Mesothelial cell of epicardium (in vitro differentiated cells): Measurements from ENCODE around the gene NBEAL1. TPM values are rescaled to one million over a fixed set of nuclear protein-coding genes. Genes with fewer than 3 reads are reported as not detected.
A peak's percentile ranks its signal among the peaks of the same experiment; 100 is the strongest.
"Not testable (repeated sequence)": the region's sequence is repeated elsewhere in the genome, so short reads cannot be mapped to it uniquely, and the experiment has no call there.

ENCODE experiments used
- DNase-seq, 2 experiments: peaks; one replicate each; pipeline ENCODE4 v3.0.0; 2021; ENCODE audit warnings: low spot score in 2 of 2; ENCODE audit not compliant: unreplicated experiment in 2 of 2
- H3K27ac Mint-ChIP-seq: 2 replicates; pipeline ENCODE4 v1.8.0; 2021; ENCODE audit warnings: mixed read lengths
- H3K27me3 Mint-ChIP-seq: 2 replicates; pipeline ENCODE4 v1.8.0; 2021; ENCODE audit warnings: low read depth, mixed read lengths
- H3K36me3 Mint-ChIP-seq: 2 replicates; pipeline ENCODE4 v1.8.0; 2021; ENCODE audit warnings: mixed read lengths
- H3K4me1 Mint-ChIP-seq: 2 replicates; pipeline ENCODE4 v1.8.0; 2021; ENCODE audit warnings: mixed read lengths
- H3K4me3 Mint-ChIP-seq: 2 replicates; pipeline ENCODE4 v1.8.0; 2021; ENCODE audit warnings: mild to moderate bottlenecking, moderate library complexity, mixed read lengths
- H3K9me3 Mint-ChIP-seq: 2 replicates; pipeline ENCODE4 v1.8.0; 2021; ENCODE audit warnings: mixed read lengths
- total RNA-seq: library from RNA; stranded (reverse); gene quantifications from 3 replicates; pipeline ENCODE4 v1.2.1, GENCODE V29; 2021
- TF ChIP-seq, protein P1 (sequence below): fragments of 200-600 bp; sonication (generic); IDR thresholded peaks from one replicate; pipeline ENCODE4 v1.5.0; 2021; ENCODE audit warnings: antibody characterized with exemption; ENCODE audit not compliant: unreplicated experiment

The NBEAL1 gene
- 30.6 to 36.6 TPM (median 33.0 TPM) in 3 replicates for total RNA-seq

DNA sequence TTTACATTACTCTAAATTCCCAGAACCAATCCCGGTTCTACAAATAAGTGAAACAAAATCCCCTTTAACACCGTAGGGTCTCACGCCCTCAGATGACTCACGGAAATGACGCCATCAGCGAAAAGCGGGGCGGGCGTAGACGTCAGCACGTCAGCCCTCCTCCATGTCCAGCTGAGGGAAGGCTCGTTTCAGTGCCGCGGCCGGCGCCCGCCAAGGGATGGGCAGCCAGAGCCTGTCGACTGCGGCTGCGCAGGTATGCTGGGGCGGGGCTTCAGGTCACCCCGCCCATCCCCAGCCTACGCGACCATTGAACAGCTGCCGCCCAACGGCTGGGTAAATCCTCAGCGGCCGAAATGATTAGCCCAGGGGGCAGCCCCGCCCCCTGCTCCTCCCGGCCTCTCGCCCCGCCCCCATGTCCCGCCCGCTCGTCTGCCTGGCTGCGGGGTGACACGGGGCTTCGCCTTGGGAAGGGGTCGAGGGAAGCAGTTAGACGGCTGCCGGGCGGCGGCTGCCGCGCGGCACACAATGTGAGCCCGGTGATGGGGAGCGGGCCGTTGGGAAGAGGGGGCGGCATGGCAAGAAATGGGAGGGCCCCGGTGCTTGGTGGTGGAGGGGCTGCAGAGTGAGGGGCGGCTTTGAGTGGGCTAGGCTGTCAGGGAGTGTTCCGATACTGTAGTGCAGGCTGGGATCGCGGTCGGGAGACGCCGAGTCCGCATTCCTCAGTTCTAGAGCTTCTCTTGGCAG is at the start of gene NBEAL1:
Gene NBEAL1 (plus strand): TSS at position 420 of the 744 bp plus-strand sequence. CDS start 1,510 bp downstream, outside the sequence.
- peak; percentile 97 to 99 for DNase-seq
- Mint-ChIP-seq H3K36me3 (no peaks in the 10 kb centered on the region), H3K4me3 (peak within 1 kb of the TSS; percentile 96), H3K4me1 (peaks cover 37% of the 10 kb centered on the region), H3K27me3 (peaks cover 11% of the 10 kb centered on the region), H3K9me3 (no peaks in the 10 kb centered on the region), H3K27ac (peak within 1 kb of the TSS; percentile 99)
- TF ChIP-seq, protein P1, sequence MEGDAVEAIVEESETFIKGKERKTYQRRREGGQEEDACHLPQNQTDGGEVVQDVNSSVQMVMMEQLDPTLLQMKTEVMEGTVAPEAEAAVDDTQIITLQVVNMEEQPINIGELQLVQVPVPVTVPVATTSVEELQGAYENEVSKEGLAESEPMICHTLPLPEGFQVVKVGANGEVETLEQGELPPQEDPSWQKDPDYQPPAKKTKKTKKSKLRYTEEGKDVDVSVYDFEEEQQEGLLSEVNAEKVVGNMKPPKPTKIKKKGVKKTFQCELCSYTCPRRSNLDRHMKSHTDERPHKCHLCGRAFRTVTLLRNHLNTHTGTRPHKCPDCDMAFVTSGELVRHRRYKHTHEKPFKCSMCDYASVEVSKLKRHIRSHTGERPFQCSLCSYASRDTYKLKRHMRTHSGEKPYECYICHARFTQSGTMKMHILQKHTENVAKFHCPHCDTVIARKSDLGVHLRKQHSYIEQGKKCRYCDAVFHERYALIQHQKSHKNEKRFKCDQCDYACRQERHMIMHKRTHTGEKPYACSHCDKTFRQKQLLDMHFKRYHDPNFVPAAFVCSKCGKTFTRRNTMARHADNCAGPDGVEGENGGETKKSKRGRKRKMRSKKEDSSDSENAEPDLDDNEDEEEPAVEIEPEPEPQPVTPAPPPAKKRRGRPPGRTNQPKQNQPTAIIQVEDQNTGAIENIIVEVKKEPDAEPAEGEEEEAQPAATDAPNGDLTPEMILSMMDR = no peak

DNA sequence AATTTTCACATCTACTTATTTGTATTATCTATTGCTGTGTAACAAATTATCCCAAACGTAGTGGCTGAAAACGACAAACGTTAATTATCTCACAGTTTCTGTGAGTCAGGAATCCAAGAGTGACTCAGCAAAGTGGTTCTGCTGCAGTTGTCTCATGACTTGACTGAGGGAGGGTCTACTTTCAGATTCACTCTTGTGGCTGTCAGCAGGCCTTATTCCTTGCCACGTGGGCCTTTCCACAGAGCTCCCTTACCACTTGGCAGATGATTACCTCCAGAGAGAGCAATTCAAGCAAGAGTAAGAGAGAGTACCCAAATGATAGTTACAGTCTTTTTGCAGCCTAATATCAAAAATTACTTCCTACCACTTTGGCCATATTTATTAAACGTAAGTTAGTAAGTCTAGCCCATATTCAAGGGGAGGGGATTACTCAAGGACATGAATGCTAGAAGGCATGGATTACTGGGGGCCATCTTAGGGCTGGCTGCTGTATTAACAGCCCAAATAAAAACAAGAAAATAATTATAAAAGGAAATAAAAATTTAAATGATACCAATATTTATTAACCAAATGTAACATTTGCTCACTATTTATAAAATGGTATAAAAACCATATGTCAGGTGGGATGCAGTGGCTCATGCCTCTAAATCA is 48.7 kb upstream of the NBEAL1 start:
- Mint-ChIP-seq H3K4me3 (no peak overlapping the region), H3K27me3 (no peaks in the 10 kb centered on the region), H3K27ac (peak overlapping the region; percentile 66), H3K4me1 (no peaks in the 10 kb centered on the region), H3K9me3 (no peaks in the 10 kb centered on the region), H3K36me3 (peaks cover 5% of the 10 kb centered on the region)
- TF ChIP-seq, protein P1 = no peak
- no peak for DNase-seq

DNA sequence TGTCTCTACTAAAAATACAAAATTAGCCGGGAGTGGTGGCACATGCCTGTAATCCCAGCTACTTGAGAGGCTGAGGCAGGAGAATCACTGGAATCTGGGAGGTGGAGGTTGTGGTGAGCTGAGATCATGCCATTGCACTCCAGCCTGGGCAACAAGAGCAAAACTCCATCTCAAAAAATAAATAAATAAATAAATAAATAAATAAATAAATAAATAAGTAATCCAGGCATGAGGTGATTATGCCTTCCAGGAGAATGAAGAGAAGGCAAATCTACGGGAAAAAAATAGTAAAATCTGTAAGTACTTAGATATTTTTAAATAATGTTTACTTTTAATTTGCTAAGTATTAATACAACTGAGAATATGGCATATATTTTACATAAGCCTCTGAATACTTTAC is 45.3 kb upstream of the NBEAL1 start:
- H3K9me3 Mint-ChIP-seq, H3K27ac Mint-ChIP-seq, H3K4me1 Mint-ChIP-seq, DNase-seq, H3K27me3 Mint-ChIP-seq, H3K4me3 Mint-ChIP-seq: not testable (repeated sequence)
- peaks cover 18% of the 10 kb centered on the region for H3K36me3 Mint-ChIP-seq

DNA sequence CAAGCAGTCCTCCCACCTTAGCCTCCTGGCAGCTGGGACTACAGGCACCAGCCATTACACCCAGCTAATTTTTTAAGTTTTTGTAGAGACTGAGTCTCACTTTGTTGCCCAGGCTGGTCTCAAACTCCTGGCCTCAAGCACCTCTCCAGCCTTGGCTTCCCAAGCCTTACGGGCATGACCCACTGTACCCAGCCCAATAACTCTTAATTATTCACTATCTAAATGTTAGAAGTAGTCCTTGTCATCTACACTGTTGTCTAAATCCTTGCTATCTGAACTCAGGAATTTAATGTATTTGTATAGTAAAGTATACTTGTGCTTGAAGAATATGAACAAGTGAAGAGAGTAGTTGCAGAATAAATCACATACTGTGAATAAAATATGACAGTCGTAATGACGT is 37.9 kb upstream of the NBEAL1 start:
- H3K4me3 Mint-ChIP-seq = no peak overlapping the region
- H3K4me1 Mint-ChIP-seq = no peaks in the 10 kb centered on the region
- no peak overlapping the region for H3K27ac Mint-ChIP-seq
- no peak for DNase-seq
- TF ChIP-seq, protein P1 = no peak
- no peaks in the 10 kb centered on the region for H3K27me3 Mint-ChIP-seq
- peaks cover 6% of the 10 kb centered on the region for H3K9me3 Mint-ChIP-seq
- H3K36me3 Mint-ChIP-seq = peaks cover 46% of the 10 kb centered on the region

DNA sequence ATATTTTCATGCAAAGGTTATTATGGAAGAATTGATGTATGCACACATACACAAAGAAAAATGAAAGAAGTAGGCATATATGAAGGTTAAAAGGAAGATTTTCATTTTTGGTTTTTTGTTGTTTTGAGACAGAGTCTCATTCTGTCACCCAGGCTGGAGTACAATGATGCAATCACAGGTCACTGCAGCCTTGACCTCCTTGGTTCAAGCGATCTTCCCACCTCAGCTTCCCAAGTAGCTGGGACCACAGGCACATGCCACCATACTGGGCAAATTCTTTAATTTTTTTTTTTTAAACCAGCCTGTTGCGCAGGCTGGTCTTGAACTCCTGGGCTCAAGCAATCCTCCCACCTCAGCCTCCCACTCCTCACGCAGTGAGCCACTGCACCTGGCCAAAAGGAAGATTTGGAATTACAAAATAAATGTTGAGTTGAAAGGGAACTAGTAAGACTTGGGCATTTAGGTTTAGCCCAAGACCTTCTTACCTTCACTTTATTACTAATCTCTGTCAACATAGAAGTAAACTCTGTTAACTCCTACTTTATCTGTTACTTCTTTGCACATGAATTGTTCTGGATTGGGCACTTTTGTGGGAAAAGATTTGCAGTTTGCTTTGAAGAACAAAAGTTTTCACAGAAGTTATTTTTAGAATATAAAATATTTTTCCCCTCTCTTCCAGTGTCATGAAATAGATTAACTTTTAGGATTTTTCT is 31.7 kb upstream of the NBEAL1 start:
- H3K27me3 Mint-ChIP-seq = no peaks in the 10 kb centered on the region
- H3K9me3 Mint-ChIP-seq = peaks cover 6% of the 10 kb centered on the region
- TF ChIP-seq, protein P1 = no peak
- H3K4me3 Mint-ChIP-seq = no peak overlapping the region
- no peak for DNase-seq
- H3K4me1 Mint-ChIP-seq = no peaks in the 10 kb centered on the region
- H3K36me3 Mint-ChIP-seq = peaks cover 43% of the 10 kb centered on the region
- no peak overlapping the region for H3K27ac Mint-ChIP-seq

DNA sequence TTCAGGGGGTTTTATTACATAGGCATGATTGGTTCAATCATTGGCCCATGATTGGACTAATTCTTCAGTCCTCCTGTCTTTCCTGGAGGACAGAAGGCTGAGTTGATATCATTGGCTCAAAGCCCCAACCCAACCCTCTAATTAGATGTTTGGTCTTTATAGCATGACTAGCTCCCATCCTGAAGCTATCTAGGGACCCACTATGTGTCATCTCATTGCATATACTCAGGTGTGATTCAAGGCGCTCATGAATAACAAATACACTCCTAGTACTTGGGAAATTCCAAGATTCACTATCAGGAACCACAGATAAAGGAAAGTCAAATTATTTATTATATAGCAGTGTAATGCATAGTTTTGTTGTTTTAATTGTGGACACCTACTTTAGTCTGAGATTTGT is 24.9 kb upstream of the NBEAL1 start:
- H3K27me3 Mint-ChIP-seq = no peaks in the 10 kb centered on the region

More for the DNA sequence above, 24.9 kb upstream of the NBEAL1 start:
- Mint-ChIP-seq H3K36me3 (no peaks in the 10 kb centered on the region), H3K27ac (no peak overlapping the region), H3K4me1 (peaks cover 2% of the 10 kb centered on the region), H3K9me3 (no peaks in the 10 kb centered on the region), H3K4me3 (no peak overlapping the region)
- no peak for DNase-seq
- TF ChIP-seq, protein P1 = no peak
